ENCODE results near the gene JAK2.

DNA sequence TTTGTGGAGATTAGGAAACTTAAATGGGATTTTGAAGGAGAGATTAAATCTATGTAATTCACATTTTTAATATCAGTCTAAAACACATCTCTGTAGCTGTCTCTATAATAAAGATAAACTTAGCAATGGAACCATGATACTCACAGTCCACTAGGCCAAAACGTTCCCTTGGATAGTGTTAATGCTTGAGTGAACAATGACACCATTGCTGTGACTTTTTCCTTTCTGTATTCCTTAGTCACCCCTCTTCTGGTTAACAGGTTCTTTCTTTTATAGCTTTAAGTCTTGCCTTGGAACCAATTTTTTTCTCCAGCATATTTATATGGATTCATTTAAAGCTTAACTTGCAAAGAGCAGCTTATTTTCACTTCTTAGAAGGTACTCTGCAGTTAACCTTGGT is 137.0 kb downstream of the JAK2 start:
- TF ChIP-seq, protein P1, sequence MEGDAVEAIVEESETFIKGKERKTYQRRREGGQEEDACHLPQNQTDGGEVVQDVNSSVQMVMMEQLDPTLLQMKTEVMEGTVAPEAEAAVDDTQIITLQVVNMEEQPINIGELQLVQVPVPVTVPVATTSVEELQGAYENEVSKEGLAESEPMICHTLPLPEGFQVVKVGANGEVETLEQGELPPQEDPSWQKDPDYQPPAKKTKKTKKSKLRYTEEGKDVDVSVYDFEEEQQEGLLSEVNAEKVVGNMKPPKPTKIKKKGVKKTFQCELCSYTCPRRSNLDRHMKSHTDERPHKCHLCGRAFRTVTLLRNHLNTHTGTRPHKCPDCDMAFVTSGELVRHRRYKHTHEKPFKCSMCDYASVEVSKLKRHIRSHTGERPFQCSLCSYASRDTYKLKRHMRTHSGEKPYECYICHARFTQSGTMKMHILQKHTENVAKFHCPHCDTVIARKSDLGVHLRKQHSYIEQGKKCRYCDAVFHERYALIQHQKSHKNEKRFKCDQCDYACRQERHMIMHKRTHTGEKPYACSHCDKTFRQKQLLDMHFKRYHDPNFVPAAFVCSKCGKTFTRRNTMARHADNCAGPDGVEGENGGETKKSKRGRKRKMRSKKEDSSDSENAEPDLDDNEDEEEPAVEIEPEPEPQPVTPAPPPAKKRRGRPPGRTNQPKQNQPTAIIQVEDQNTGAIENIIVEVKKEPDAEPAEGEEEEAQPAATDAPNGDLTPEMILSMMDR (IDR thresholded peaks at IDR 0.05): no peak
- no peak for TF ChIP-seq POLR2A (IDR thresholded peaks at IDR 0.05)

Data from suprapubic skin (tissue), 3 donors.